HK-2 (cell line): ENCODE results near the gene UBE2I.
A peak's percentile ranks its signal among the peaks of the same experiment; 100 is the strongest.
"Not testable (repeated sequence)": the region's sequence is repeated elsewhere in the genome, so short reads cannot be mapped to it uniquely, and the experiment has no call there.

Experiments
- DNase-seq: peaks from one replicate; pipeline ENCODE4 v3.0.0-alpha.2; 2018; ENCODE audit not compliant: unreplicated experiment

UBE2I gene

GRCh38 chr16:1293921-1294656 is 15.3 kb upstream of the UBE2I start:
- no peak for DNase-seq

GRCh38 chr16:1295465-1295864 is 14.0 kb upstream of the UBE2I start:
- DNase-seq: no peak

- DNase-seq: not testable (repeated sequence)
These were observed 12.8 kb upstream of the UBE2I start for GRCh38 chr16:1296688-1297017.

- DNase-seq: peak; percentile 61
These were observed 12.3 kb upstream of the UBE2I start for GRCh38 chr16:1297018-1297696.

GRCh38 chr16:1298406-1298805 is 11.0 kb upstream of the UBE2I start:
- no peak for DNase-seq

- no peak for DNase-seq
These were observed 10.2 kb upstream of the UBE2I start for GRCh38 chr16:1299012-1299867.

GRCh38 chr16:1299868-1300203 is 9.6 kb upstream of the UBE2I start:
- no peak for DNase-seq

GRCh38 chr16:1300664-1301476 is 8.6 kb upstream of the UBE2I start:
- no peak for DNase-seq

GRCh38 chr16:1301562-1301961 is 7.9 kb upstream of the UBE2I start:
- DNase-seq: no peak

- DNase-seq: no peak
These were observed 3.6 kb upstream of the UBE2I start for GRCh38 chr16:1305823-1306222.

- DNase-seq: no peak
These were observed 3.1 kb upstream of the UBE2I start for GRCh38 chr16:1306334-1306733.

GRCh38 chr16:1308036-1308976 is 1.1 kb upstream of the UBE2I start:
- no peak for DNase-seq

GRCh38 chr16:1309888-1310831 is 724 bp downstream of the UBE2I start:
- peak; percentile 15 for DNase-seq

- DNase-seq: peak; percentile 29
These were observed 1.4 kb downstream of the UBE2I start for GRCh38 chr16:1310832-1311200.

GRCh38 chr16:1311212-1311737 is 1.8 kb downstream of the UBE2I start:
- no peak for DNase-seq

- DNase-seq: no peak
These were observed 2.5 kb downstream of the UBE2I start for GRCh38 chr16:1311738-1312466.

GRCh38 chr16:1312467-1312816 is 3.0 kb downstream of the UBE2I start:
- DNase-seq: no peak

- DNase-seq: no peak
These were observed 3.5 kb downstream of the UBE2I start for GRCh38 chr16:1312903-1313302.
